HUES64 (cell line): ENCODE measurements around the gene SESN1.

Experiments used
- H3K27ac ChIP-seq: 2 replicates; pipeline ENCODE4 v1.7.0; 2013; ENCODE audit warnings: low read depth, low read length, inconsistent platforms
- H3K27me3 ChIP-seq: 2 replicates; pipeline ENCODE4 v1.6.1; 2013; ENCODE audit warnings: mild to moderate bottlenecking, low read length; ENCODE audit not compliant: insufficient read depth
- H3K36me3 ChIP-seq: 2 replicates; pipeline ENCODE4 v1.6.1; 2013; ENCODE audit warnings: mild to moderate bottlenecking, low read length; ENCODE audit not compliant: insufficient read depth
- H3K4me1 ChIP-seq: 2 replicates; pipeline ENCODE4 v1.6.1; 2013; ENCODE audit warnings: mild to moderate bottlenecking, low read length, moderate library complexity; ENCODE audit not compliant: insufficient read depth
- H3K4me3 ChIP-seq: 2 replicates; pipeline ENCODE4 v1.5.1; 2013; ENCODE audit warnings: mild to moderate bottlenecking, low read length, moderate library complexity
- H3K9ac ChIP-seq: 2 replicates; pipeline ENCODE4 v1.6.1; 2013; ENCODE audit warnings: mild to moderate bottlenecking, low read depth, low read length
- H3K9me3 ChIP-seq: 2 replicates; pipeline ENCODE4 v1.6.1; 2013; ENCODE audit warnings: low read depth, low read length; ENCODE audit not compliant: insufficient read depth
- WGBS: fragments of 150-250, 120-280 bp; methylation state at CpG from one replicate; pipeline ENCODE4 v1.1.7; 2013; ENCODE audit warnings: missing lambda C conversion rate; 5-methylcytosine and 5-hydroxymethylcytosine counted together

Gene SESN1

GRCh38 chr6:108944707-108945680 lies 149.7 kb downstream of the SESN1 start:
- H3K27ac ChIP-seq: no peak overlapping the region

GRCh38 chr6:108944071-108944470 lies 150.6 kb downstream of the SESN1 start:
- 96% methylated on average over 1 of the region's 1 CpG for WGBS
- no peak overlapping the region for H3K27ac ChIP-seq
- H3K36me3 ChIP-seq: no peaks in the 10 kb centered on the region
- H3K4me3 ChIP-seq: no peak overlapping the region
- H3K4me1 ChIP-seq: peaks cover 5% of the 10 kb centered on the region; the same call in 1 of the 2 replicates
- no peaks in the 10 kb centered on the region for H3K27me3 ChIP-seq
- no peak overlapping the region for H3K9ac ChIP-seq
- H3K9me3 ChIP-seq: no peaks in the 10 kb centered on the region; the same call in 1 of the 2 replicates

More at GRCh38 chr6:108944707-108945680, 149.7 kb downstream of the SESN1 start:
- H3K36me3 ChIP-seq: no peaks in the 10 kb centered on the region
- no peaks in the 10 kb centered on the region for H3K27me3 ChIP-seq
- 84% methylated on average over 9 of the region's 12 CpGs for WGBS
- H3K4me3 ChIP-seq: no peak overlapping the region
- no peak overlapping the region for H3K9ac ChIP-seq
- H3K4me1 ChIP-seq: peaks cover 5% of the 10 kb centered on the region; the same call in 1 of the 2 replicates
- no peaks in the 10 kb centered on the region for H3K9me3 ChIP-seq

GRCh38 chr6:108942556-108943492 lies 151.8 kb downstream of the SESN1 start:
- Histone ChIP-seq H3K4me1 (peaks cover 7% of the 10 kb centered on the region), H3K4me3 (no peak overlapping the region), H3K9ac (no peak overlapping the region), H3K36me3 (no peaks in the 10 kb centered on the region), H3K27ac (no peak overlapping the region), H3K27me3 (no peaks in the 10 kb centered on the region), H3K9me3 (no peaks in the 10 kb centered on the region; the same call in 1 of the 2 replicates)
- 74% methylated on average over 4 of the region's 9 CpGs for WGBS

- WGBS: 97% methylated on average over 2 of the region's 2 CpGs
Measured at GRCh38 chr6:108941859-108942258, 152.8 kb downstream of the SESN1 start.

GRCh38 chr6:108941281-108941680 lies 153.4 kb downstream of the SESN1 start:
- 100% methylated on average over 1 of the region's 1 CpG for WGBS
- H3K4me3 ChIP-seq: no peak overlapping the region
- H3K4me1 ChIP-seq: peaks cover 20% of the 10 kb centered on the region
- H3K9me3 ChIP-seq: no peaks in the 10 kb centered on the region; the same call in 1 of the 2 replicates
- no peak overlapping the region for H3K9ac ChIP-seq
- no peaks in the 10 kb centered on the region for H3K36me3 ChIP-seq
- H3K27me3 ChIP-seq: no peaks in the 10 kb centered on the region
- H3K27ac ChIP-seq: no peak overlapping the region

More at GRCh38 chr6:108941859-108942258, 152.8 kb downstream of the SESN1 start:
- Histone ChIP-seq H3K27me3 (no peaks in the 10 kb centered on the region), H3K4me1 (peaks cover 16% of the 10 kb centered on the region), H3K4me3 (no peak overlapping the region), H3K27ac (no peak overlapping the region), H3K9me3 (no peaks in the 10 kb centered on the region; the same call in 1 of the 2 replicates), H3K36me3 (no peaks in the 10 kb centered on the region), H3K9ac (no peak overlapping the region)

- peaks cover 20% of the 10 kb centered on the region for H3K4me1 ChIP-seq
- WGBS: 95% methylated on average over 5 of the region's 5 CpGs
- H3K27me3 ChIP-seq: no peaks in the 10 kb centered on the region
- H3K4me3 ChIP-seq: no peak overlapping the region
- H3K9ac ChIP-seq: no peak overlapping the region
- H3K36me3 ChIP-seq: no peaks in the 10 kb centered on the region
- H3K9me3 ChIP-seq: no peaks in the 10 kb centered on the region; the same call in 1 of the 2 replicates
- H3K27ac ChIP-seq: no peak overlapping the region
Measured at GRCh38 chr6:108940741-108941140, 153.9 kb downstream of the SESN1 start.

- Histone ChIP-seq H3K9ac (no peak overlapping the region), H3K4me1 (peaks cover 15% of the 10 kb centered on the region), H3K27ac (no peak overlapping the region), H3K36me3 (no peaks in the 10 kb centered on the region), H3K27me3 (no peaks in the 10 kb centered on the region), H3K9me3 (no peaks in the 10 kb centered on the region; the same call in 1 of the 2 replicates), H3K4me3 (no peak overlapping the region)
- no CpG with 5 or more reads among the region's 1 CpG for WGBS
Measured at GRCh38 chr6:108937170-108937569, 157.5 kb downstream of the SESN1 start.
